Fibroblast of lung (primary cell): ENCODE results near the gene SMIM45.

ENCODE experiments used
- DNase-seq, 2 donors: peaks; one replicate each; pipeline versions ENCODE4 v3.0.0 to v3.0.0-alpha.2; 2010; ENCODE audit warnings: low read depth in 2 of 2
- H2AFZ ChIP-seq: 2 replicates; pipeline ENCODE4 v1.5.1; 2012; ENCODE audit warnings: low read length, control low read depth, inconsistent platforms
- H3K27ac ChIP-seq: 2 replicates; pipeline ENCODE4 v1.5.1; 2011; ENCODE audit warnings: low read length, control low read depth; ENCODE audit not compliant: insufficient read depth
- H3K27me3 ChIP-seq: 2 replicates; pipeline ENCODE4 v1.5.1; 2011; ENCODE audit warnings: mild to moderate bottlenecking, low read length; ENCODE audit not compliant: control insufficient read depth, insufficient read depth
- H3K36me3 ChIP-seq: 2 replicates; pipeline ENCODE4 v1.5.1; 2011; ENCODE audit warnings: low read length; ENCODE audit not compliant: control insufficient read depth, insufficient read depth
- H3K4me1 ChIP-seq: 2 replicates; pipeline ENCODE4 v1.5.1; 2011; ENCODE audit warnings: low read length; ENCODE audit not compliant: control insufficient read depth, insufficient read depth; ENCODE audit errors: extremely low read depth
- H3K4me2 ChIP-seq: 2 replicates; pipeline ENCODE4 v1.5.1; 2011; ENCODE audit warnings: low read length, control low read depth; ENCODE audit not compliant: insufficient read depth; ENCODE audit errors: extremely low read depth
- H3K4me3 ChIP-seq, 4 experiments: fragments of 200-600 bp in 1 of 4; sonication (generic) in 1 of 4; replicated peaks in 1 of 4; 2 replicates each; pipeline ENCODE4 v1.5.1; 2011 to 2016; ENCODE audit warnings: low read length in 4 of 4, low read depth in 3 of 4, mild to moderate bottlenecking in 3 of 4, control low read depth in 2 of 4, inconsistent platforms in 1 of 4, mixed read lengths in 1 of 4; ENCODE audit not compliant: insufficient read depth in 1 of 4; ENCODE audit errors: control extremely low read depth in 1 of 4
- H3K79me2 ChIP-seq: 2 replicates; pipeline ENCODE4 v1.5.1; 2012; ENCODE audit warnings: mild to moderate bottlenecking, low read length, inconsistent platforms; ENCODE audit not compliant: control insufficient read depth, insufficient read depth
- H3K9ac ChIP-seq: 2 replicates; pipeline ENCODE4 v1.5.1; 2011; ENCODE audit warnings: mild to moderate bottlenecking, low read length, control low read depth; ENCODE audit not compliant: insufficient read depth
- H3K9me3 ChIP-seq: 2 replicates; pipeline ENCODE4 v1.5.1; 2012; ENCODE audit warnings: low read depth, low read length; ENCODE audit not compliant: control insufficient read depth, insufficient read depth
- H4K20me1 ChIP-seq: 2 replicates; pipeline ENCODE4 v1.5.1; 2011; ENCODE audit warnings: low read length; ENCODE audit not compliant: control insufficient read depth, insufficient read depth; ENCODE audit errors: extremely low read depth
- EZH2 ChIP-seq: IDR thresholded peaks from 2 replicates; pipeline ENCODE4 v1.5.1; 2012; ENCODE audit warnings: low read length, control low read depth, mild to moderate bottlenecking; ENCODE audit errors: missing control alignments
- TF ChIP-seq, protein P1 (sequence below), 2 donors: IDR thresholded peaks in 1 of 2; conservative IDR thresholded peaks in 1 of 2; 1 replicate in 1 of 2; 2 replicates in 1 of 2; pipeline ENCODE4 v1.5.1; 2011 to 2012; ENCODE audit warnings: low read length in 2 of 2, control low read depth in 1 of 2, inconsistent platforms in 1 of 2, low read depth in 1 of 2, mild to moderate bottlenecking in 1 of 2

The SMIM45 gene

GRCh38 chr22:41920271-41920976 is 31.5 kb upstream of the SMIM45 start:
- Histone ChIP-seq H2AFZ (no peak overlapping the region), H3K4me2 (no peak overlapping the region)
- TF ChIP-seq EZH2: no peak
- TF ChIP-seq, protein P1, sequence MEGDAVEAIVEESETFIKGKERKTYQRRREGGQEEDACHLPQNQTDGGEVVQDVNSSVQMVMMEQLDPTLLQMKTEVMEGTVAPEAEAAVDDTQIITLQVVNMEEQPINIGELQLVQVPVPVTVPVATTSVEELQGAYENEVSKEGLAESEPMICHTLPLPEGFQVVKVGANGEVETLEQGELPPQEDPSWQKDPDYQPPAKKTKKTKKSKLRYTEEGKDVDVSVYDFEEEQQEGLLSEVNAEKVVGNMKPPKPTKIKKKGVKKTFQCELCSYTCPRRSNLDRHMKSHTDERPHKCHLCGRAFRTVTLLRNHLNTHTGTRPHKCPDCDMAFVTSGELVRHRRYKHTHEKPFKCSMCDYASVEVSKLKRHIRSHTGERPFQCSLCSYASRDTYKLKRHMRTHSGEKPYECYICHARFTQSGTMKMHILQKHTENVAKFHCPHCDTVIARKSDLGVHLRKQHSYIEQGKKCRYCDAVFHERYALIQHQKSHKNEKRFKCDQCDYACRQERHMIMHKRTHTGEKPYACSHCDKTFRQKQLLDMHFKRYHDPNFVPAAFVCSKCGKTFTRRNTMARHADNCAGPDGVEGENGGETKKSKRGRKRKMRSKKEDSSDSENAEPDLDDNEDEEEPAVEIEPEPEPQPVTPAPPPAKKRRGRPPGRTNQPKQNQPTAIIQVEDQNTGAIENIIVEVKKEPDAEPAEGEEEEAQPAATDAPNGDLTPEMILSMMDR (conservative IDR thresholded peaks at IDR 0.05 in 1 of 2, IDR thresholded peaks at IDR 0.05 in 1 of 2; ENCODE audit: low read depth in 1 of 2, low read length in 2 of 2): no peak

DNA sequence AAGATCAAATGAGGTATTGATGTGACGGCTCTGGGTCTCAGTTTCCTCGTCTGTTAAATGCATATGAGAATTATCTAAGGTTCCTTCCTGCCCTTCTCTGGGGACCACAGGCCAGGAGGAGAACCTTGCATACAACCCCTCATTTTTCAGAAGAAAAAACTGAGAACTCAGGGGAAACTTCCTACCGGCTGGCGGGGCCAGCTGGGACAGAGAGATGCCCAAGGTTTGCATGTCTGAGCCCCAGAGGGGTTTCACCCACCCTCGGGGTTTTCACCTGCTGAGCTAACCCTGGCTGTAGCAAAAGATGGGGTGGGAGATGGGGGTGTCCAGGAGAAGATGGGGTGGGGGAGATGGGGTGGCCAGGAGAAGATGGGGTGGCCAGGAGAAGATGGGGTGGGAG is 29.6 kb upstream of the SMIM45 start:
- no peak overlapping the region for H3K4me3 ChIP-seq
- H3K9ac ChIP-seq: no peak overlapping the region
- H3K9me3 ChIP-seq: no peaks in the 10 kb centered on the region
- H2AFZ ChIP-seq: no peak overlapping the region
- H3K27me3 ChIP-seq: peaks cover 6% of the 10 kb centered on the region
- DNase-seq: no peak
- H3K4me1 ChIP-seq: peaks cover 2% of the 10 kb centered on the region
- no peak overlapping the region for H3K27ac ChIP-seq
- H3K79me2 ChIP-seq: no peaks in the 10 kb centered on the region
- no peak overlapping the region for H3K4me2 ChIP-seq
- H3K36me3 ChIP-seq: no peaks in the 10 kb centered on the region
- H4K20me1 ChIP-seq: no peaks in the 10 kb centered on the region
- TF ChIP-seq, protein P1 (conservative IDR thresholded peaks at IDR 0.05 in 1 of 2, IDR thresholded peaks at IDR 0.05 in 1 of 2; ENCODE audit: low read depth in 1 of 2, low read length in 2 of 2): no peak
- no peak for TF ChIP-seq EZH2

More at GRCh38 chr22:41920271-41920976, 31.5 kb upstream of the SMIM45 start:
- Histone ChIP-seq H3K27me3 (peaks cover 12% of the 10 kb centered on the region), H3K79me2 (no peaks in the 10 kb centered on the region), H3K4me1 (no peaks in the 10 kb centered on the region), H3K4me3 (peak overlapping the region in 1 of 4 experiments; percentile 46), H3K9ac (no peak overlapping the region), H3K27ac (no peak overlapping the region), H3K9me3 (no peaks in the 10 kb centered on the region), H3K36me3 (no peaks in the 10 kb centered on the region), H4K20me1 (no peaks in the 10 kb centered on the region)
- DNase-seq: no peak

DNA sequence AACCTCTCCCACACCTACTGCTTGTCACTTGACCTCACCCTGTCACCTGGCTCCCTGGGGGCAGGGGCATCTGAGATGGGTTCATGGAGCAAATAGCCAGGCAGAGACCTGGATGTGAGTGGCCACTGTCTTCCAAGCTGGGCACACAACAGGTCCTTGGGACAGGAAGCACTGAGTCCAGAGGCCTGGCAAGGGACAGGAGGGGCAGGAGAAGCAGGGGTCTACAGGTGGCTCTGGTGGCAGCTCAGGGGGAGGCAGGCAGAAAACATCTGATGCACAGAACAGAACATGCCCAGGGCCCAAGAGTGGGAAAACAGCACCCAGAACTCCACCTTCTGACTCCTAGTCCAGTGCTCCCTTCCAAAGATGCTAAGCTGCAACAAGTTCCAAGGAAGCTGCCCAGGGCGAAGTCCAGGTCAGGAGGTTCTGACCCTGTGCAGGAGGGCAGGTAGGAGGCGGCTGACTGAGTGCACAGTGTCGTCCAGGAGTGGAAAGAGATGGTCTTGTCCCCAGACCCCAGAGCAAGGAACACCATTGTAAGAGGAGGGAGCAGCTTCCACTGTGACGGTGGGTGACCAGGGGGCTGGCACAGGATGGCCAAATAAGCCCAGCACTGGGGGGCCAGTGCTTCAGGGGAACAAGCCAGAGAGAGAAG is 28.9 kb upstream of the SMIM45 start:
- H3K4me2 ChIP-seq: no peak overlapping the region
- no peak overlapping the region for H3K9ac ChIP-seq
- no peaks in the 10 kb centered on the region for H3K79me2 ChIP-seq
- no peaks in the 10 kb centered on the region for H4K20me1 ChIP-seq
- peaks cover 6% of the 10 kb centered on the region for H3K27me3 ChIP-seq
- H3K4me3 ChIP-seq: no peak overlapping the region
- TF ChIP-seq, protein P1 (conservative IDR thresholded peaks at IDR 0.05 in 1 of 2, IDR thresholded peaks at IDR 0.05 in 1 of 2; ENCODE audit: low read depth in 1 of 2, low read length in 2 of 2): no peak
- TF ChIP-seq EZH2: no peak
- no peak for DNase-seq
- H3K4me1 ChIP-seq: peaks cover 2% of the 10 kb centered on the region
- H3K27ac ChIP-seq: no peak overlapping the region
- no peaks in the 10 kb centered on the region for H3K36me3 ChIP-seq
- H3K9me3 ChIP-seq: no peaks in the 10 kb centered on the region
- H2AFZ ChIP-seq: no peak overlapping the region
